ENCODE measurements around the gene PGAP6.

DNA sequence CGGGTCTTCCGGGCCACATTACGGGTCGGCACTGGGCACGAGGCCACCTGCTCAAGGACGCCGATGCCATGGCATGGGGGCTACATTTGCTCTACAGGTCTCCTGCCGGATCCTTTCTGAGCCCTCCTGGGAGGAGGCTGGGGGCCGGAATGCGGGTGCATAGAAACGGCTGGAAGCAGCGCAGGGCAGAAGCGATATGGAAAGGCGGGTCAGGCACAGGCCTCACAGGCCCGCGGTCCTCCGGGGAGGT lies 57.7 kb downstream of the PGAP6 start:
- TF ChIP-seq, protein P1, sequence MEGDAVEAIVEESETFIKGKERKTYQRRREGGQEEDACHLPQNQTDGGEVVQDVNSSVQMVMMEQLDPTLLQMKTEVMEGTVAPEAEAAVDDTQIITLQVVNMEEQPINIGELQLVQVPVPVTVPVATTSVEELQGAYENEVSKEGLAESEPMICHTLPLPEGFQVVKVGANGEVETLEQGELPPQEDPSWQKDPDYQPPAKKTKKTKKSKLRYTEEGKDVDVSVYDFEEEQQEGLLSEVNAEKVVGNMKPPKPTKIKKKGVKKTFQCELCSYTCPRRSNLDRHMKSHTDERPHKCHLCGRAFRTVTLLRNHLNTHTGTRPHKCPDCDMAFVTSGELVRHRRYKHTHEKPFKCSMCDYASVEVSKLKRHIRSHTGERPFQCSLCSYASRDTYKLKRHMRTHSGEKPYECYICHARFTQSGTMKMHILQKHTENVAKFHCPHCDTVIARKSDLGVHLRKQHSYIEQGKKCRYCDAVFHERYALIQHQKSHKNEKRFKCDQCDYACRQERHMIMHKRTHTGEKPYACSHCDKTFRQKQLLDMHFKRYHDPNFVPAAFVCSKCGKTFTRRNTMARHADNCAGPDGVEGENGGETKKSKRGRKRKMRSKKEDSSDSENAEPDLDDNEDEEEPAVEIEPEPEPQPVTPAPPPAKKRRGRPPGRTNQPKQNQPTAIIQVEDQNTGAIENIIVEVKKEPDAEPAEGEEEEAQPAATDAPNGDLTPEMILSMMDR (IDR thresholded peaks at IDR 0.05) = no peak
- TF ChIP-seq POLR2A (IDR thresholded peaks at IDR 0.05) (no peak), EP300 (IDR thresholded peaks at IDR 0.05) (no peak)
